HG03060 (cell line): ENCODE measurements around the gene BPIFB6.
"Not testable (repeated sequence)": the region's sequence is repeated elsewhere in the genome, so short reads cannot be mapped to it uniquely, and the experiment has no call there.

Experiments
- ATAC-seq: cut with Tn5 transposase; IDR thresholded peaks from one replicate; pipeline ENCODE4 v1.9.1; 2021; ENCODE audit warnings: low read depth, moderate number of reproducible peaks; ENCODE audit not compliant: unreplicated experiment

The BPIFB6 gene

DNA sequence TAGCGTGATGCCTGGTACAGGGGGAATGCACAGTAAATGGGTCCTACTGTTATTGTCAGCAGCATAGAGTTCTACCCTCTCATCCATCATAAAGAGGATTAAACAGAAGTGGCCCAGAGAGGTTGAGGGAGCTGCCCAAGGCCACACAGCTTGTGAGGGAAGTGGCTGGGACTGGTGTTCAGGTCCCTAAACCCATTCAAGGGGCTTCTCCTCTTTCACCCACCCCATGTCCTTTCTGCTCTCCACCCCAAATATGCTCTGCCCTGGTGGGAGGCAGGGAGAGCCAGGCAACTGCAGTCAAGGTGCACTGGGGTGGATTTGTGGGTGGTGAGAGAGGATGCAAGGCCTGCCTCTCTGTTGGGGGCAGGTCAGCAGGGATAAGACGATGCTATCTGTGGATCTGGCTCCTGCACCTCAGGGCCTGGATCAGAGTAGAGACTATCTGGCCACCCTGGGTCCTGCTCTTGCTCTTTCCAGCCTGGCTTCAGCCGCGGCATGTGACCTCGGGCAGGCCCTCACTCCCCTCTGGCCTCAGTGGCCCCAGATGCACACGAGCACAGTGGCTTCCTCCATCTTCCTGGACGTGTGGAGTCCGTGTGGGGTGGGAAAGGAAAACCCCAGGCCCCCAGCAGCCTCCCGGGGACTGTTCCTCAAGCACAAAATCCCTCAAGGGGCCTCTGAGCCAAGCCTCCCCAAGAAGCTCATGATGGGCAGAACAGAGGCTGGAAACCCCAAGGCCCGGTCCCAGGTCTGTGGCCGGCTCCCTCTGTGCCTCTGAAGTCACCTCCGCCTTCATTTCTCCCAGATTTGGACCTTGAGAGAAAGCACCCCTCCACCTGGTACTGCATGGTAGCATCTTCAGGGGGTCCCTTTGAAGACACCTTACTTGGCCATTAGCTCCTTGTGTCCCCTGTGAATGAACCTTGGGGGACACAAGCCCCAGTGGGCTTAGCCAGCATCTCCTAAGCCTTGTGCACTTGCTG lies 3.4 kb upstream of the BPIFB6 start:
- no peak for ATAC-seq

DNA sequence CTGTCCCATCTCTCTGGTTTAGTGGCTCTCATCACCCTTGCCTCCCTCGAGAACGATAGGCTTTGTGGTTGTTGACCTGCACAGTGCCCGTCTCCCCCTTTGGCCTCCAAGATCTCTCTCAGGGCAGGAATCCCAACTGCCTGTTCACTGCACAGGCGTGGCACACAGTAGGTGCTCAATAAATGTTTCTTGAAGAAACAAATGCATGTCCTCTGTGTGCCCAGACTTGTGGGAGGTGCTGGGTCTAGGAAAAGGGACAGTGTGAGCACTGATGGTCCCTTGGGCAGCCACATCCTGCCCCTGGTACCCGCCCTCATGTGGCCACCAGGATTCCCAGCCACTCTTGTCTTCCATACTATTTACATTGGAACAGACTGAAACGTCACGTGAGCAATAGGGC lies 2.6 kb upstream of the BPIFB6 start:
- no peak for ATAC-seq

DNA sequence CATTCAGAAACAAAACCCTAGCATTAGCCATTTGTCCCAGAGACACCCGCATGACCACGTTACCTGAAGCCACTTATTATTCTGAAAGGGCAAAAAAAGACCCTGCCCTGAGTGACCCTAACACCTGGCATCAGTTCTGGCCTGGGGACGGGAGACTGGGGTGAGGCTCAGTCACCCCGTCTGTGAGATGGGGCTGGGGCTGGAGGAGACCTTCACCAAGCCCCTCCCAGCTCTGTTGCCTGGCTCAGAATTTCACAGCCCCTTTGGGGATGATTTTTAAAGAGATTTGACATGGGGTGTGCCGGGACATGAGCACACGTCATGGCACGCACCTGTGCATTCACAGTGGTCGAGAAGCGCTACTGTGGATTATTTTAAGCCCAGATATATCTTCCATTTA lies 1.4 kb upstream of the BPIFB6 start:
- no peak for ATAC-seq

DNA sequence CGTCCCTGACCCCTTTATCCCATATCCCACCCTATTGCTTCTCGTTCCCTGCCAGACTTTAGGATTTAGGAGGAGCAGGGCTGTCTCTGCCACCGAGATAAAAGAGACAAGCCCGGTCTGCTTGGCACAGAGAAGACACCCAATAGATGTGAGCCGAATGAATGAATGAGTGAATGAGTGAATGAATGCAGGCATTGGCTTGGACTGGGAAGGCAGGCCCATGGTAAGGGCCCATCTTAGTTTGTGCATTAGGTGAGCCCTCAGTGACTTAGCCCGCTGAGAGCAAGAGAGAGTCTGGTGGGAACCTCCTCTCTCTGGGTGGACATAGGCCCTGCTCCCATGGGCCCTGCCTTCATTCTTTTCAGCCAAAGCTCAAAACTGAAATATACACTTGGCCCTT lies 879 bp upstream of the BPIFB6 start:
- ATAC-seq: no peak

DNA sequence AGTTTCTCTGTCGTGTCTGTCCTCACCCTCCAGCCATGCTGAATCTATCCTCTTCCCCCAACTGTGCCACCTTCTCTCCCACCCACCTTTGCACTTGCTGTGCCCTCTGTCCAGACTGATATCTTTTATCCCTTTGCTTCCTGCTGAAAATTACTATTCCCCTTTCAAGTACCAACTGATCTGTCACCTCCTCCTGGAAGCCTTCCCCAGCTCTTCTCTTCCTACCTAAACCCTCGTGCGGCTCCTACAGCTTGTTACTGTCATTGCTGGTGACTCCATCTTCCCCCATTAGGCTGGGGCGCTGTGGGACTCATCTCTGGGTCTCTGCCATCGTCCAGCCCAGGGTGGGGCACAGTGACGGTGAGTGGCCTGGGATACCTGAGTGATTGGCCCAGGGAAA lies 1.1 kb downstream of the BPIFB6 start:
- no peak for ATAC-seq

DNA sequence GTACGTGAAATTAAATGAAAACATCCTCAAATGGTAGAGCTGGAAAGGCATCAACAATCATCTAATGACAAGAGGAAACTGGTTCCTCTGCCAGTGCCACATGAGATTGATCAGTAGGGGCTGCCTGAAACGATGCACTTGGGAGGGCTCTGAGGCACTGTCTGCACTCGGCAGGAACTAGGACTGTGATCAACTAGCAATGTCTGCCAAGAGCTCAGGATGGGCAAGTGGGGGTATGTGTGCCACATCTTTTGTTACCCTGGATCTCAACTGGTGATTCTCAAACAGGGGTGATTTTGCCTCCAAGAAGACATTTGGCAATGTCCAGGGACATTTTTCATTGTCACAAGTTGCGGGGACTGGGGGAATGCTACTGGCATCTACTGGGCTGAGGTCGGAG lies 1.9 kb downstream of the BPIFB6 start:
- no peak for ATAC-seq

DNA sequence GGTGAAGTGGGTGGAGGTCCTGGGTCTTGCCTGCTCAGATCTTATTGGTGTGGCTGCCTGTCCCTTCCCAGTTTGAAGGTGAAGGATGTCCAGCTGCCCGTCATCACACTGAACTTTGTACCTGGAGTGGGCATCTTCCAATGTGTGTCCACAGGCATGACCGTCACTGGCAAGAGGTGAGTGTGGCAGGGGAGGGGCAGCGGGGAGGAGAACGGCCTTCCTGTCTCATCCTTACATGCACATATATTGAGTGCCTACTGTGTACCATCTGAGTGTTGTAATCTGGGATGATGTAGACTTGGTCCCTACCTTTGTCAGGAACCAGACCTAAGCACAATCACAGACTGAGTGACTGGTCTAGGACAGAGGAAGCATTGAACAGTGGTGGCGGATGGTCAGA lies 2.7 kb downstream of the BPIFB6 start:
- no peak for ATAC-seq

DNA sequence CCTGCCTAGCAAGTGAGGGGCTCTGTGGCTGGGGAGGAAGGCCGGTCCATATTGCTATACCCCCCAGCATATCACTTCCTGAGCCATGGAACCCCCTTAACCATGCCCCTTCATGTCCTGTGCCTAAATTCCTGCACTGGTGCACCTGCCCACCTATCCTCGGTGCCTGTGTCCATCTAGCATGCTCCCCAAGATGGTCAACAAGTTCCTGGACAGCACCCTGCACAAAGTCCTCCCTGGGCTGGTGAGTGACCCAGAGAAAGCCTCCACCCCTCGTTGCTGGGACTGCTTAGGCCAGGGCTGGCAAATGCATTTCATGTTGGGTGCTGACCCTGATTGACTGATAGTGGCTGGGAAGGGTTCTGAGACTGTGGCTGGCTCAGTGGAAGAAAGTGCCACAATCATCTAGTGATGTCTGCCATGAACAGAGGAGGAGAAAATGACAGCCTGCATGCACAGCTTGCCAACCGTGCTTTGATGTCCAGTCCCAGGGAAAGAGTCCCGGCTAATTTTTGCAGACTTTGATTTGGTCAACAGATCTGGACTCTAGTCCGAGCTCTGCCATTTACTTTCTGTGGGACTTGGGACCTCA lies 3.5 kb downstream of the BPIFB6 start:
- no peak for ATAC-seq

DNA sequence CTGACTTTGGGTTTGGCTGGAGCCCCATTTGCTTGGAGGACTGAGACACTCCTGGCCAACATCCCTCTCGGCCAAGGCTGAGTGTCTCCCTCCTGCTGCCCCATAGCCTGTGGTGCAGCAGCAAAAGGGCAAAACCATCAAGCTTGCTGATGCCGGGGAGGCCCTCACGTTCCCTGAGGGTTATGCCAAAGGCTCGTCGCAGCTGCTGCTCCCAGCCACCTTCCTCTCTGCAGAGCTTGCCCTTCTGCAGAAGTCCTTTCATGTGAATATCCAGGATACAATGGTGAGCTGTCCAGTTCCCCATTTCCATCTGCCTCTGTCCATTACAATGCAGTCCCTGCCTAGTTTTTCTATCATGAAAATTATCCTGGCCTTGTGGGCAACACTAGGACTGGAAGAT lies 6.0 kb downstream of the BPIFB6 start:
- no peak for ATAC-seq

DNA sequence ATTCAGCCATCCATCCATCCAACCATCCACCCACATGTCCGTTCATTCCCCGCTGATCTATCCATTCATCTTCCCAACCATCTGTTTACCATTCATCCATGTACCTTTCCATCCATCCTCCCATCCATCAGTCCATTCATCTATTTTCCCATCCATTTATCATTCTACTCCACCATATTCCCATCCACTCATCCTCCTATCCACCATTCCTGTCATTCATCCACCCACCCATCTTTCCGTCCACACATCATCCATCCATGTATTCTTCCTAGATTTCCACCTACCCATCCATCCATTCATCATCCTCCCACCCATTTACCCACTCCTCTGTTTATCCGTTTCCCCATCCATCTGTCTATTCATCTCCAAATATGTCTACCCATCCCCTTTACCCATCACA lies 6.8 kb downstream of the BPIFB6 start:
- no peak for ATAC-seq

DNA sequence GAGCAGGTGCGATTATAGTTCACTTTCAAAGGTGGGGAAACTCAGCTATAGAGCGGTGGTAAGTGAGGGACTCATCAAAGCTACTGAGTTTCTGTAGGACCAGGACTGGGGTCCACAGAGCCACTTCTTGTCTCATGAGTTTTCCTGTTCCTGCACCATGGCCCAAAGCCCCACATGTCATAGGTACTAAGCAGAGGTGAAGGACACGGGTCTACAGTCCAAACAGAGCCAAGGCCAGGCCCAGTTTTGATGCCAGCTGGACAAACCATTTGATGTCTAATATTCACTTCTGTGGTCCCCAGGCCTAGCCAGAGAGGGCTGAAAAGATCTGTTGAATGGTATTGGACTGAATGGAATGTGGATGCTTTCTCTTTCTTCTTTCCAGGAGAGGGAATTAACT lies 11.0 kb downstream of the BPIFB6 start:
- no peak for ATAC-seq

DNA sequence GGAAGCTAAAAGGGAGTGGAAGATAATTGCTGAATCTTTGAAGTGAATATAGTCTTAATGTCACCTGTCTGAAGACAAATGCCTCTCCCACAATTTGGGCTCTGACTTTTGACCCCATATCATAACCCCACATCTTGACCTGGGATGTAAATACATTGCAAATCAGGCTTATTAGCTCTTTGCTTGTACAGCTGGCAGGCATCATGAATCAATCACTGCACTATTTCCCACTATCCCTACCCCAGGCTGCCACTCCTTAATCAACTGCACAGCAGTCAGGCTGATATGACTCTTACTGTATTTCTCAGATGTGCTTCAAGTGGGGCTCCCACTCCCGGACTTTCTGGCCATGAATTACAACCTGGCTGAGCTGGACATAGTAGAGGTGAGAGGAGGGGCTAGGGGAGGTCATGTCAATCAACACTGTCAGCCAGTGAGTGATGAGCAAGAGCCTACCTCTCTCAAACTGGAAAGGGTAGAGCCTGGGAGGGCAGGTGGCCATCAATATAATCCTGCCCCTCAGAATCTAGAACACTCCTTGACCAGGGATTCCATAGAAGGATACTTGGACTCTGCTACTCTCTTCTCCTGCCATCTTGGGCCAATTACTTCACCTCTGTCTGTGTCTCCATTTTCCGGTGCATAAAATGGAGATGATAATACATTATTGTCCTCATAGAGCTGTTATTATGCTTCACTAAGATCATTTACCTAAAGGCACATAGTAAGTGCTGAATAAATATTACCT lies 11.7 kb downstream of the BPIFB6 start:
- ATAC-seq: no peak

DNA sequence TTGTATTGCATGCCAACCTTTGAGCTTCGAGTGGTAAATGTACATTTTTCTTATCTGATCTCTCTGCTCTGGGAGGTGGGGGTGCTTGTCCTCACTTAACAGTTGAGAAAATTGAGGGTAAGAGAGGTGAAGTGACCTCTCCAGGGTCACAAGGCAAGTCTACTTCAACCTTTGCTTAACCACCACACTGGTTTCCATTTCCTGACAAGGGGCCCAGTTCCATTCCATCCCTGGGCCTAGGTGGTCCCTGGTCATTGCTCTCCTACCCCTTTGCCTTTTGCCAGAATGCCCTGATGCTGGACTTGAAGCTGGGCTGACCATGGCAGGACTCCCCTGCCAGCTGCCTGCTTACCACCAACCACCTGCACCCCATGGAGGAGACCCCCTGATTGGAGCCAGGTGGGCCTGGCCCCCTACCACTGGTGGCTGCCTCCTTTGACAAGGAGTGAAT lies 12.3 kb downstream of the BPIFB6 start:
- ATAC-seq: no peak

DNA sequence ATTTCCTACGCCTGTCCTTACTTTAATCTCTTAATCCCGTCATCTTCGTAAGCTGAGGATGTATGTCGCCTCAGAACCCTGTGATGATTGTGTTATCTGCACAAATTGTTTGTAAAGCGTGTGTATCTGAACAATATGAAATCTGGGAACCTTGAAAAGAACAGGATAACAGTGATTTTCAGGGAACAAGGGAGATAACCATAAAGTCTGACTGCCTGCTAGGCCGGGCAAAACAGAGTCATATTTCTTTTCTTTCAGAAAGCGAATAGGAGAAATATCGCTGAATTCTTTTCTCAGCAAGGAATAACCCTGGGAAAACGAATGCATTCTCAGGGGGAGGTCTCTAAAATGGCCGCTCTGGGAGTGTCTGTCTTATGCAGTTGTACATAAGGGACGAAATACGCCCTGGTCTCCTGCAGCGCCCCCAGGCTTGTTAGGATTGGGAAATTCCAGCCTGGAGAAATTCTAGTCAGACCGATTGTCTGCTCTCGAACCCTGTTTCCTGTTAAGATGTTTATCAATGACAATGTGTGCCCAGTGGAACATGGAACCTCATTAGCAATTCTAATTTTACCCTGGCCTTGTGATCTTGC lies 13.8 kb downstream of the BPIFB6 start:
- not testable (repeated sequence) for ATAC-seq

DNA sequence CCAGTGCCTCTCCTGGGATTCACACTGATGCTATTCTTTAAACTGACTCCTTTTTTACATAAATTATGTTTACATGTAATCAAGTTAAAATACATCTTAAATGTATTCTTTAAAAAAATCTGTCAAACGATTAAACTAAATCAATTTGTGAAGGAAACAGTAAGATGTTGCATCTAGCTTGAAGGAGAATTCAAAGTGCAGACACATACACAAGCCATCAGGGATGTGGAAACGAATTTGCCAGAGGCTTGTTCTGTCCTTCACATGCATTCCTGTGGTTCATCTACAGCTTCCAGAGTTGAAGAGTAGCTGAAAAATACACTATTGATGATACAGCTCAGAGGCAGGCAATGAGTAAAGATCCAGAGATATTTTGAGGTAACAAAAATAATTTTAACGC lies 15.0 kb downstream of the BPIFB6 start:
- ATAC-seq: no peak

DNA sequence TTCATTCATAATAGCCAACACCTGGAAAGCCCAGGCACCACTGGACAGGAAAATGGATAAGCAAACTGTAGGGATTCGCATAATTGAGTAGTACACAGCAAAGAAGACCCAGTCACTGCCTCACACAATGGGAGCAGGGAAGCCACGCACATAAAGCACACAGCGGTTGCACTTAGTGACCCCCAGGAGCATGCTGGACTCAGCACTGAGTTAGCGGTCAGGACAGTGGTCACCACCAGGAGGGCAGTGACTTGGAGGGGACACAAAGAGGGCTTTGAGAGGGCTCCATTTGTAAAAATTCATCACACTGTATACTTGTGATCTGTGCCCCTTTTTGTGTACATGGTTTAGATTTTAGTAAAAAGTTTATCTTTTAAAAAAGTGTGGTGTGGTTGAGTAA lies 19.9 kb downstream of the BPIFB6 start:
- no peak for ATAC-seq

DNA sequence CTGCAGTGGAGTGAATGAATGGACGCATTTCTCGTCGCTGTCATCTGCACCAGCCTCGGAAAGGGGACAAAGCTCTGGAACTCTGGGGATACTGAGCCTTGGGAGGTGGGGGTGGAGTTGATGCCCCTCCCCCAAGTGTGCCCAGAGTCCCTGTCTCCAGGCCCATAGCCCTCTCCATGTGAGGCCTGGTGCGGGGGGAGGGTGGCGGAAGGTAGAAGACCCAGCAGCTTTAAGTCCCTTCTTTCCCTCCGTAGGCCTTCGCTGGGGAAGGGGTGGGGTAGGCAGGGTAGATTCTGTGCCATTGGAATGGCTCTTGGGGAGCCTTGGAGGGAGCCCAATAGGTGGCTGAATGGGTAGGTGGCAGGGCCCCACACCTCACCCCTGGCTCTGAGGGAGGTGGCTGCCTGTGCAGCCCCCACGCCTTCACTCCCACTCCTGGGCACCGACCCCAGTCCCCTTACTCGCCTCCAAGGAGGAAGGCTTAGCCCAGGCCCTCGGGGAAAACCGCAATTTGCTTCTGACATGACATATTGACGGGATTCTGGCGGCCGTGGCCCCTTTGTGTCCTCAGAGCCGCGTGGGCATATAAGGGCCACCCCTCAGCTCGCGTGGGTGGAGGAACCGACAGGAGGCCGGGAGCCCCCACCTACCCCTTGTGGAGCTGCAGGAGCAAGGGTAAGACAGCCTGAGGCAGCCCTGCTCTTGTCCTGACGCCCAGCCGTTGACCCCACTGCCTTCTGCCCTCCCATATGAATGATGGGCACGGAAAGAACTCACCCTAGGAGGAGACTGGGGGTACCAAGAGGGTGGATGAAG lies 22.1 kb downstream of the BPIFB6 start, which contains the start of gene BPIFB3:
TSS of gene BPIFB3 (plus strand) at position 613 of the 816 bp plus-strand sequence. CDS start 1,533 bp downstream, outside the sequence.
- no peak for ATAC-seq

DNA sequence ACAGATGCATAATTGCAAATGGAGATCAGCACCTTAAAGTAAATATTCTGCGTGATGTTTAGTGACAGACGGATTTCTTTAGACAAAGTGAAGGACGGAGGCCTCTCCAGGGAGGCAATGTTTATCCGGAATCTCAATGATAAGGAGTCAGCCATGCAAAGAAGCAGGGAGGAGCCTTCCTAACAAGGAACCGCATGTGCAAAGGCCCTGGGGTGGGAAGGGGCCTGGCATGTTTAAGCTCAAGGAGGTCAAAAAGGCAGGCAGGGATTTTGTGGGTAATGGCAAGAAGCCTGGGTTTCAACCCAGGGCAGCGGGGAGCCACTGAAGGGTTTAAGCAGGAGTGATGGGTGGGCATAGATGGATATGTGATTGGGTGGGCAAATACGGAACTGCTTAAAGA lies 22.9 kb downstream of the BPIFB6 start:
- ATAC-seq: no peak

DNA sequence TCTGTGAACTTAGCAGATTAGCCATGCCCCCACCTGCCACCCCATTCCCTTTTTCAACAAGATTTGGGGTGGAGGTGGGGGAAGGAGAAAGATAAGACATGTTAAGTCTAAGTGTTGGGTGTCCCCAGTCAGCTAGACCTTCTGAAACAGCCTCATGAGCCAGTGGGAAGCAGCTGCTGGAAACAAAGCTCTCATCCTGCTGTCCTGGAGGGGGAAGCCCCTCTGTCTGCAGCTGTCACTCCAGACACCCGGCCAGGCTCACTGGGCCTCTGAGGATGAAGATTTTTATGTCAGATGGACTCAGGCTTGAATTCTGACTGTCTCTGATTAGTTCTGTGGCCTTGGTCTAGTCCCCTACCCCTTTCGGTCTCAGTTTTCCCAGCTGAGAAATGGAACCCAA lies 23.3 kb downstream of the BPIFB6 start:
- ATAC-seq: no peak

DNA sequence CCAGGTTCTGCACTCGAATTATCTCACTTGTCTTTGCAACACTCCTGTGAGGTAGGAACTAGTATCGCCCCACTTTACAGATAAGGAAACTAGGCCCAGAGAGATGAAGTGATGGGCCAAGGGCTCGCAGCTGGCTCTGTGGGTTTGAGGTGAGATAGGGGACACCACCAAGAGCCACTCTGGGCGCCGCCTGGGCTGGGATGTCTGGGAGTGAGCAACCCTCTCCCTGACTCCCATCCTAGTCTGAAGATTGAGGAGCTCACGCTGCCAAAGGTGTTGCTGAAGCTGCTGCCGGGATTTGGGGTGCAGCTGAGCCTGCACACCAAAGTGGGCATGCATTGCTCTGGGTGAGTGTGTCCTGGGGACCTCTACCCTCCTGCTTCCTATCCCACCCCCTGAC lies 27.7 kb downstream of the BPIFB6 start:
- no peak for ATAC-seq
